Spleen (tissue), 11 donors: ENCODE results near the gene UHRF1. TPM values are rescaled to one million over a fixed set of nuclear protein-coding genes. Genes with fewer than 3 reads are reported as not detected.
"Not testable (repeated sequence)": the region's sequence is repeated elsewhere in the genome, so short reads cannot be mapped to it uniquely, and the experiment has no call there.

Experiments
- DNase-seq: peaks from one replicate; pipeline ENCODE4 v3.0.0-alpha.2; 2020
- H3K27ac ChIP-seq, 8 donors: fragments of 200-600 bp; sonication (generic) in 7 of 8; 1 replicate in 4 of 8; 2 replicates in 4 of 8; pipeline versions ENCODE4 v1.5.0 to v1.8.0; 2016 to 2021; ENCODE audit warnings: inconsistent platforms in 4 of 8, mild to moderate bottlenecking in 4 of 8, moderate library complexity in 1 of 8
- H3K27me3 ChIP-seq, 7 donors: fragments of 200-600 bp; sonication (generic) in 6 of 7; replicated peaks in 1 of 7; 1 replicate in 4 of 7; 2 replicates in 3 of 7; pipeline versions ENCODE4 v1.5.0 to v1.8.0; 2016 to 2021; ENCODE audit warnings: inconsistent platforms in 3 of 7, mild to moderate bottlenecking in 1 of 7
- H3K36me3 ChIP-seq, 6 donors: fragments of 200-600 bp; sonication (generic) in 5 of 6; 1 replicate in 4 of 6; 2 replicates in 2 of 6; pipeline versions ENCODE4 v1.5.0 to v1.8.0; 2016 to 2021; ENCODE audit warnings: inconsistent platforms in 2 of 6
- H3K4me1 ChIP-seq, 6 donors: fragments of 200-600 bp; sonication (generic) in 5 of 6; 1 replicate in 3 of 6; 2 replicates in 3 of 6; pipeline versions ENCODE4 v1.5.0 to v1.8.0; 2016 to 2021; ENCODE audit warnings: inconsistent platforms in 3 of 6
- H3K4me3 ChIP-seq, 8 donors: fragments of 200-600 bp; sonication (generic) in 7 of 8; 1 replicate in 4 of 8; 2 replicates in 4 of 8; pipeline versions ENCODE4 v1.5.0 to v1.8.0; 2016 to 2021; ENCODE audit warnings: inconsistent platforms in 4 of 8, mild to moderate bottlenecking in 4 of 8, moderate library complexity in 2 of 8
- H3K9me3 ChIP-seq, 8 donors: fragments of 200-600 bp; sonication (generic) in 7 of 8; 1 replicate in 4 of 8; 2 replicates in 4 of 8; pipeline versions ENCODE4 v1.5.0 to v1.8.0; 2016 to 2021; ENCODE audit warnings: inconsistent platforms in 4 of 8
- POLR2A ChIP-seq, 3 donors: fragments of 450-650 bp; IDR thresholded peaks; one replicate each; pipeline ENCODE4 v1.5.1; 2017; ENCODE audit warnings: antibody characterized with exemption in 3 of 3, mild to moderate bottlenecking in 1 of 3
- POLR2AphosphoS5 ChIP-seq, 3 donors: sonication (generic); formaldehyde crosslinking; IDR thresholded peaks; one replicate each; pipeline ENCODE4 v1.5.1; 2017; ENCODE audit warnings: antibody characterized with exemption in 3 of 3
- WGBS, 5 donors: extraction: QIAGEN DNeasy Blood & Tissue Kit in 3 of 5; methylation state at CpG; one replicate each; pipeline versions ENCODE4 v1.1.5 to v1.1.7; 2013 to 2018; 5-methylcytosine and 5-hydroxymethylcytosine counted together
- intact Hi-C: fragments of 100-400 bp; cut with DNase I; formaldehyde crosslinking; loops from one replicate; pipeline ENCODE4 v1.15.0; 2023; ENCODE audit warnings: low total_unique reads
- polyA plus RNA-seq, 3 donors: library from polyadenylated mRNA; stranded (reverse); fragments of 200-250 nt; gene quantifications; one replicate each; pipeline ENCODE4 v1.2.1, GENCODE V29; 2013
- total RNA-seq, 7 donors: library from RNA; depleted of rRNA in 3 of 7; stranded (reverse); fragments of >200 nt in 3 of 7; fragmentation: NEBNext Ultra II Directional in 4 of 7; extraction: Animal tissue kit (Norgen Biotek cat#: 25700) in 4 of 7; gene quantifications; one replicate each; pipeline versions ENCODE4 v1.1.0 to v1.2.1, GENCODE V29; 2016 to 2021
- TF ChIP-seq, protein P1 (sequence below), 11 experiments: fragments of 200-600 bp in 7 of 11; fragments of 450-650 bp in 4 of 11; sonication (generic) in 4 of 11; IDR thresholded peaks in 8 of 11; conservative IDR thresholded peaks in 3 of 11; 1 replicate in 7 of 11; 2 replicates in 4 of 11; pipeline versions ENCODE4 v1.4.0 to v1.8.0; 2016 to 2021; ENCODE audit warnings: antibody characterized with exemption in 11 of 11, inconsistent platforms in 4 of 11, mild to moderate bottlenecking in 1 of 11
- donor health status: healthy with polysubstance abuse.
- donor health status: DM: no; HTN: no; CAD: no; lungs with moderate emphysema.
- donor health status: DM: no; HTN: no; CAD: no.
- donor health status: Bipolar disorder and iron deficiency.
- donor health status: healthy.
- donor health status: DM: no; HTN: no; CAD: no.
- donor health status: DM: yes; HTN: yes; CAD: no.

UHRF1 gene
- total and polyA plus RNA-seq, 10 donors = 1.5 to 10.8 (median 4.6) TPM

DNA sequence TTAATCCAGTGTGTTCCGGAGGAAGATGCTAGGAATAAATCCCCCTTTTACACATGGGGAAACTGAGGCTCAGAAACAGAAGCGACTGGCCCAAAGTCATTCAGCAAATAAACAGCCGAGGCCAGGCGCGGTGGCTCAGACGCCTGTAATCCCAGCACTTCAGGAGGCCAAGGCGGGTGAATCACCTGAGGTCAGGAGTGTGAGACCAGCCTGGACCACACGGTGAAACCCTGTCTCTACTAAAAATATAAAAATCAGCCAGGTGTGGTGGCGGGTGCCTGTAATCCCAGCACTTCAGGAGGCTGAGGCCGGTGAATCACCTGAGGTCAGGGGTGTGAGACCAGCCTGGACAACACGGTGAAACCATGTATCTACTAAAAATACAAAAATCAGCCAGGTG is 30.3 kb upstream of the UHRF1 start:
- no peaks in the 10 kb centered on the region for H3K36me3 ChIP-seq
- peaks cover 4 to 24% (median 12%) of the 10 kb centered on the region in 6 donors for H3K4me1 ChIP-seq
- no peak overlapping the region for H3K4me3 ChIP-seq
- DNase-seq = no peak
- WGBS, 5 donors = 83 to 89% (median 87%) methylated on average over 11 of the region's 11 CpGs
- peaks cover 0 to 16% (median 8%) of the 10 kb centered on the region in 7 donors for H3K27me3 ChIP-seq
- H3K27ac ChIP-seq = no peak overlapping the region
- TF ChIP-seq, protein P1, sequence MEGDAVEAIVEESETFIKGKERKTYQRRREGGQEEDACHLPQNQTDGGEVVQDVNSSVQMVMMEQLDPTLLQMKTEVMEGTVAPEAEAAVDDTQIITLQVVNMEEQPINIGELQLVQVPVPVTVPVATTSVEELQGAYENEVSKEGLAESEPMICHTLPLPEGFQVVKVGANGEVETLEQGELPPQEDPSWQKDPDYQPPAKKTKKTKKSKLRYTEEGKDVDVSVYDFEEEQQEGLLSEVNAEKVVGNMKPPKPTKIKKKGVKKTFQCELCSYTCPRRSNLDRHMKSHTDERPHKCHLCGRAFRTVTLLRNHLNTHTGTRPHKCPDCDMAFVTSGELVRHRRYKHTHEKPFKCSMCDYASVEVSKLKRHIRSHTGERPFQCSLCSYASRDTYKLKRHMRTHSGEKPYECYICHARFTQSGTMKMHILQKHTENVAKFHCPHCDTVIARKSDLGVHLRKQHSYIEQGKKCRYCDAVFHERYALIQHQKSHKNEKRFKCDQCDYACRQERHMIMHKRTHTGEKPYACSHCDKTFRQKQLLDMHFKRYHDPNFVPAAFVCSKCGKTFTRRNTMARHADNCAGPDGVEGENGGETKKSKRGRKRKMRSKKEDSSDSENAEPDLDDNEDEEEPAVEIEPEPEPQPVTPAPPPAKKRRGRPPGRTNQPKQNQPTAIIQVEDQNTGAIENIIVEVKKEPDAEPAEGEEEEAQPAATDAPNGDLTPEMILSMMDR (IDR thresholded peaks at IDR 0.05 in 8 of 11, conservative IDR thresholded peaks at IDR 0.05 in 3 of 11) = no peak
- TF ChIP-seq POLR2AphosphoS5 (IDR thresholded peaks at IDR 0.05) (no peak), POLR2A (IDR thresholded peaks at IDR 0.05) (no peak)
- no peaks in the 10 kb centered on the region for H3K9me3 ChIP-seq
- intact Hi-C loops = no loop called here

DNA sequence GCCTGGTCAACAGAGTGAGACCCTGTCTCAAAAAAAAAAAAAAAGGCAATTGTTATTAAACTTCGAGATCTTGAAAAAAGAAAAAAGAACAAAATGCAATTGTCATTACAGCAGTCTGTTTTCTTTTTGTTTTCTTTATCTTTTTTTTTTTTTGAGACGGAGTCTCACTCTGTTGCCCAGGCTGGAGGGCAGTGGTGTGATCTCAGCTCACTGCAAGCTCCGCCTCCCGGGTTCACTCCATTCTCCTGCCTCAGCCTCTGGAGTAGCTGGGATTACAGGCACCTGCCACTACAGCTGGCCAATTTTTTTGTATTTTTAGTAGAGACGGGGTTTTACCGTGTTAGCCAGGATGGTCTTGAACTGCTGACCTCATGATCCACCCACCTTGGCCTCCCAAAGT is 26.4 kb upstream of the UHRF1 start:
- H3K4me3 ChIP-seq, H3K9me3 ChIP-seq, H3K27ac ChIP-seq, H3K27me3 ChIP-seq, intact Hi-C loops, H3K36me3 ChIP-seq, DNase-seq: not testable (repeated sequence)
- 71 to 90% (median 84%) methylated on average over 6 of the region's 6 CpGs for whole genome bisulfite sequencing, 5 donors
- peaks cover 4 to 19% (median 9%) of the 10 kb centered on the region in 6 donors for H3K4me1 ChIP-seq

DNA sequence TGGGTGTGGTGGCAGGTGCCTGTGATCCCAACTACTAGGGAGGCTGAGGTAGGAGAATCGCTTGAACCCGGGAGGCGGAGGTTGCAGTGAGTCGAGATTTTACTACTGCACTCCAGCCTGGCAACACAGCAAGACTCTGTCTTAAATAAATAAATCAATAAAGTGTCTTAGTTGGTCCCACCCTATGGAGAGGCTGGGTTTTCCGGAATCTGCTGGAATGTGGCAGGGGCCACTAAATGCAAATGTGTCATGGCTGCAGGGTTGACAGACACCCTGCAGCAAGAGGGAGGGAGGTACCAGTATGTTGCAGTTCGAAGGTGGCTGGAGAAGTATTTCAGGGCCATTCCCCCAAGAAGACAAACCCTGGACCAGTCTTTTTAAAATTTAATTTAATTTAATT is 24.3 kb upstream of the UHRF1 start:
- H3K4me3 ChIP-seq, DNase-seq, H3K27ac ChIP-seq, H3K4me1 ChIP-seq, H3K9me3 ChIP-seq, intact Hi-C loops, H3K27me3 ChIP-seq, H3K36me3 ChIP-seq: not testable (repeated sequence)
- 60 to 100% (median 94%) methylated on average over 1 to 6 of the region's 6 CpGs for WGBS, 5 donors

DNA sequence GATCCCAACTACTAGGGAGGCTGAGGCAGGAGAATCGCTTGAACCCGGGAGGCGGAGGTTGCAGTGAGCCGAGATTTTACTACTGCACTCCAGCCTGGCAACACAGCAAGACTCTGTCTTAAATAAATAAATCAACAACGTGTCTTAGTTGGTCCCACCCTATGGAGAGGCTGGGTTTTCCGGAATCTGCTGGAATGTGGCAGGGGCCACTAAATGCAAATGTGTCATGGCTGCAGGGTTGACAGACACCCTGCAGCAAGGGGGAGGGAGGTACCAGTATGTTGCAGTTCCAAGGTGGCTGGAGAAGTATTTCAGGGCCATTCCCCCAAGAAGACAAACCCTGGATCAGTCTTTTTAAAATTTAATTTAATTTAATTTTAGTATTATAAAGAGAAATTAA is 21.5 kb upstream of the UHRF1 start:
- H3K27me3 ChIP-seq = not testable (repeated sequence)

DNA sequence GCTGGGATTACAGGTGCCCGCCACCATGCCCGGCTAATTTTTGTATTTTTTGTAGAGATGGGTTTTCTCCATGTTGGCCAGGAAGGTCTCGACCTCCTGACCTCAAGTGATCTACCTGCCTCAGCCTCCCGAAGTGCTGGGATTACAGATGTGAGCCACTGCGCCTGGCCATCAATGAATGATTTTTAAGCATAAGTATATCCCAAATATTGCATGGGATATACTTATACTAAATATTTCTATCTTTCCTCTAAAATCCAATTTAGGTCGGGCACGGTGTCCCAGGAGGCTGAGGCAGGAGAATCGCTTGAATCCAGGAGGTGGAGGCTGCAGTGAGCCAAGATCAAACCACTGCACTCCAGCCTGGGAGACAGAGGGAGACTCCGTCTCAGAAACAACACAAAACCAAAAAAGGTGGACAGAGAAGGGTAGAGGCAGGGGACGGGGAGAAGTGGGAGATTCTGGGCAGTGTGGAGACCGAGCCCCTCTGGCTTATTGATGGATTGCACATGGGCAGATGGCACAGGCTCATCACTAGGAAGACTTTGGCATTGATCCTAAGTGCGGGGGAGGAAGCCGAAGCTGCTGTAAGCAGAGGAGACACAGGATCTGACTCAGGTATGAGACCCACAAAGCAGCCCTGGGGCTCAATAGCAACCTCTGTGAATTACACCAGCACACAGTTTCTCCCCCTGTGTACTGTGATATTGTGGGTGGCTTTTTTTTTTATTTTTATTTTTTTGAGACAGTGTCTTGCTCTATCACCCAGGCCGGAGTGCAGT is 20.1 kb upstream of the UHRF1 start:
- 88 to 93% (median 91%) methylated on average over 14 of the region's 14 CpGs for WGBS, 5 donors
- DNase-seq = no peak
- Histone ChIP-seq H3K4me3 (no peak overlapping the region), H3K9me3 (no peaks in the 10 kb centered on the region), H3K4me1 (no peaks in the 10 kb centered on the region), H3K36me3 (peaks cover 0 to 11% (median 8%) of the 10 kb centered on the region in 6 donors), H3K27ac (no peak overlapping the region), H3K27me3 (no peaks in the 10 kb centered on the region)
- no peak for TF ChIP-seq POLR2A (IDR thresholded peaks at IDR 0.05)
- no peak for TF ChIP-seq POLR2AphosphoS5 (IDR thresholded peaks at IDR 0.05)
- TF ChIP-seq, protein P1 (IDR thresholded peaks at IDR 0.05 in 8 of 11, conservative IDR thresholded peaks at IDR 0.05 in 3 of 11) = no peak
- intact Hi-C loops = no loop called here

More for the DNA sequence above, 21.5 kb upstream of the UHRF1 start:
- H3K4me1 ChIP-seq, H3K9me3 ChIP-seq, intact Hi-C loops, H3K27ac ChIP-seq, DNase-seq, H3K4me3 ChIP-seq: not testable (repeated sequence)
- 81 to 93% (median 90%) methylated on average over 3 to 6 of the region's 6 CpGs for WGBS, 5 donors
- peaks cover 0 to 11% (median 8%) of the 10 kb centered on the region in 6 donors for H3K36me3 ChIP-seq
